Measurements from ENCODE around the gene TSPAN9. TPM values are rescaled to one million over a fixed set of nuclear protein-coding genes. Genes with fewer than 3 reads are reported as not detected.

Gene TSPAN9
- polyA plus RNA-seq, 1 donor (not counting 4 experiments of a cell fraction or from before 2014, with no cell fraction given), result 27.5 TPM

GRCh38 chr12:3130057-3130830 is 53.1 kb downstream of the TSPAN9 start:
- Histone ChIP-seq H3K4me2 (ENCODE audit: control insufficient read depth, extremely low read depth, insufficient read depth, low read depth, low read length) (peak overlapping the region; percentile 55), H3K27me3 (ENCODE audit: control insufficient read depth, extremely low read depth, insufficient read depth, low read length) (no peaks in the 10 kb centered on the region), H3K9me1 (ENCODE audit: control insufficient read depth, extremely low read depth, insufficient read depth, low read length) (no peaks in the 10 kb centered on the region), H3K9ac (ENCODE audit: control insufficient read depth, extremely low read depth, insufficient read depth, low read length) (no peak overlapping the region), H3K4me1 (ENCODE audit: control insufficient read depth, extremely low read depth, insufficient read depth, low read length) (peaks cover 14% of the 10 kb centered on the region), H3K79me2 (ENCODE audit: control insufficient read depth, insufficient read depth, low read length) (peaks cover 9% of the 10 kb centered on the region), H3K27ac (ENCODE audit: control insufficient read depth, insufficient read depth, low read length) (no peak overlapping the region), H4K20me1 (ENCODE audit: control insufficient read depth, extremely low read depth, insufficient read depth, low read length) (peaks cover 9% of the 10 kb centered on the region), H3K36me3 (ENCODE audit: control insufficient read depth in 2 of 2, extremely low read depth in 1 of 2, insufficient read depth in 2 of 2, low read length in 2 of 2) (peaks cover 4% of the 10 kb centered on the region in 2 experiments), H3K4me3 (ENCODE audit: control insufficient read depth in 2 of 3, extremely low read depth in 1 of 3, insufficient read depth in 2 of 3, low read depth in 1 of 3, low read length in 3 of 3) (no peak overlapping the region), H2AFZ (ENCODE audit: control insufficient read depth, low read length) (no peak overlapping the region), H3K9me3 (ENCODE audit: control insufficient read depth, low read depth, low read length) (no peaks in the 10 kb centered on the region)
- no peak for DNase-seq (ENCODE audit: low read depth, low spot score)
- dilution Hi-C loops (cut with MboI; ENCODE audit: extremely low pct_ligation_motif_present, low sequenced_read_pairs), result no loop called here
- TF ChIP-seq CTCF (optimal IDR thresholded peaks at IDR 0.05 in 1 of 3, IDR thresholded peaks at IDR 0.05 in 1 of 3, conservative IDR thresholded peaks at IDR 0.05 in 1 of 3; ENCODE audit: extremely low read depth in 1 of 3, insufficient read depth in 2 of 3, low read length in 3 of 3) (no peak), EZH2 (IDR thresholded peaks at IDR 0.05; ENCODE audit: low read length) (no peak)
- FAIRE-seq, result peak; percentile 56

- Histone ChIP-seq H3K9me1 (ENCODE audit: control insufficient read depth, extremely low read depth, insufficient read depth, low read length) (no peaks in the 10 kb centered on the region), H3K4me3 (ENCODE audit: control insufficient read depth in 2 of 3, extremely low read depth in 1 of 3, insufficient read depth in 2 of 3, low read depth in 1 of 3, low read length in 3 of 3) (no peak overlapping the region), H3K4me2 (ENCODE audit: control insufficient read depth, extremely low read depth, insufficient read depth, low read depth, low read length) (no peak overlapping the region), H2AFZ (ENCODE audit: control insufficient read depth, low read length) (no peak overlapping the region), H3K27me3 (ENCODE audit: control insufficient read depth, extremely low read depth, insufficient read depth, low read length) (no peaks in the 10 kb centered on the region), H3K4me1 (ENCODE audit: control insufficient read depth, extremely low read depth, insufficient read depth, low read length) (peaks cover 14% of the 10 kb centered on the region), H3K9me3 (ENCODE audit: control insufficient read depth, low read depth, low read length) (no peaks in the 10 kb centered on the region), H3K79me2 (ENCODE audit: control insufficient read depth, insufficient read depth, low read length) (peaks cover 7% of the 10 kb centered on the region), H3K36me3 (ENCODE audit: control insufficient read depth in 2 of 2, extremely low read depth in 1 of 2, insufficient read depth in 2 of 2, low read length in 2 of 2) (peaks cover 2 to 4% of the 10 kb centered on the region in 2 experiments), H4K20me1 (ENCODE audit: control insufficient read depth, extremely low read depth, insufficient read depth, low read length) (peaks cover 14% of the 10 kb centered on the region), H3K27ac (ENCODE audit: control insufficient read depth, insufficient read depth, low read length) (no peak overlapping the region), H3K9ac (ENCODE audit: control insufficient read depth, extremely low read depth, insufficient read depth, low read length) (no peak overlapping the region)
- TF ChIP-seq EZH2 (IDR thresholded peaks at IDR 0.05; ENCODE audit: low read length) (no peak), CTCF (optimal IDR thresholded peaks at IDR 0.05 in 1 of 3, IDR thresholded peaks at IDR 0.05 in 1 of 3, conservative IDR thresholded peaks at IDR 0.05 in 1 of 3; ENCODE audit: extremely low read depth in 1 of 3, insufficient read depth in 2 of 3, low read length in 3 of 3) (no peak)
- dilution Hi-C loops (cut with MboI; ENCODE audit: extremely low pct_ligation_motif_present, low sequenced_read_pairs), result no loop called here
- FAIRE-seq (no peak), DNase-seq (ENCODE audit: low read depth, low spot score) (no peak)
Measured at GRCh38 chr12:3131129-3131528, 54.0 kb downstream of the TSPAN9 start.
